Measurements from ENCODE around the gene IAH1. TPM values are rescaled to one million over a fixed set of nuclear protein-coding genes. Genes with fewer than 3 reads are reported as not detected.

The IAH1 gene
- total RNA-seq, 4 donors from 2014 or later = 50.3 to 83.7 (median 62.5) TPM

DNA sequence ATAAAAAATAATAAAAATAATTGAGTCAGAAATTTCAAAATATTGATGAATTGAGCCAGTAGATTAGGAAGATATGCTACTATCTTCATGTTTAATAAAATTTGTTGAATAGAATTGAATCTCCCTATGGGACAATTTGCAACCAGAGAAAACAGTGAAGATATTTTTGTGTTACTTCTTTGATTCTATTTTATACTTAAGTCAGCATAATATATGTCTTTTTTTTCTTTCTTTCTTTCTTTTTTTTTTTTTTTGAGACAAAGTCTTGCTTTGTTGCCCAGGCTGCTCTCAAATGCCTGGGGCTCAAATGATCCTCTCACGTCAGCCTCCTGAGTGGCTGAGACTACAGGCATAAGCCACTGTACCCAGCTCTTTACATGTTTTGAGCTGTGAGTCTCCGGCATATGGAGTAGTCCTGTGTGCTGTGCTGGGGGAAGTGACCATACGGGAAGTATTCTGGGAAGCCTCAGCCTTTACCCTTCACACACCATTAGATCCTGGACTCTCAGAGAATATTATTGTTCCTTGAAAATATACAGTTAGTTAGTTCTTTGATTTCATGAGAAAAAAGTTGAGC, 13.8 kb upstream of the IAH1 start:
- Histone ChIP-seq H3K4me3 (replicated peaks in 1 of 3) (no peak overlapping the region), H3K36me3 (peaks cover 0 to 5% of the 10 kb centered on the region in 2 donors), H3K27me3 (no peaks in the 10 kb centered on the region), H3K27ac (no peak overlapping the region), H3K4me1 (peaks cover 5 to 26% of the 10 kb centered on the region in 2 donors), H3K9me3 (no peaks in the 10 kb centered on the region)
- 93% methylated on average over 3 of the region's 3 CpGs for WGBS, 2 donors
- intact Hi-C loops (cut with DNase I) = no loop called here
- DNase-seq = no peak
- TF ChIP-seq POLR2A (IDR thresholded peaks at IDR 0.05) = no peak
- TF ChIP-seq, protein P1, sequence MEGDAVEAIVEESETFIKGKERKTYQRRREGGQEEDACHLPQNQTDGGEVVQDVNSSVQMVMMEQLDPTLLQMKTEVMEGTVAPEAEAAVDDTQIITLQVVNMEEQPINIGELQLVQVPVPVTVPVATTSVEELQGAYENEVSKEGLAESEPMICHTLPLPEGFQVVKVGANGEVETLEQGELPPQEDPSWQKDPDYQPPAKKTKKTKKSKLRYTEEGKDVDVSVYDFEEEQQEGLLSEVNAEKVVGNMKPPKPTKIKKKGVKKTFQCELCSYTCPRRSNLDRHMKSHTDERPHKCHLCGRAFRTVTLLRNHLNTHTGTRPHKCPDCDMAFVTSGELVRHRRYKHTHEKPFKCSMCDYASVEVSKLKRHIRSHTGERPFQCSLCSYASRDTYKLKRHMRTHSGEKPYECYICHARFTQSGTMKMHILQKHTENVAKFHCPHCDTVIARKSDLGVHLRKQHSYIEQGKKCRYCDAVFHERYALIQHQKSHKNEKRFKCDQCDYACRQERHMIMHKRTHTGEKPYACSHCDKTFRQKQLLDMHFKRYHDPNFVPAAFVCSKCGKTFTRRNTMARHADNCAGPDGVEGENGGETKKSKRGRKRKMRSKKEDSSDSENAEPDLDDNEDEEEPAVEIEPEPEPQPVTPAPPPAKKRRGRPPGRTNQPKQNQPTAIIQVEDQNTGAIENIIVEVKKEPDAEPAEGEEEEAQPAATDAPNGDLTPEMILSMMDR (IDR thresholded peaks at IDR 0.05) = no peak

DNA sequence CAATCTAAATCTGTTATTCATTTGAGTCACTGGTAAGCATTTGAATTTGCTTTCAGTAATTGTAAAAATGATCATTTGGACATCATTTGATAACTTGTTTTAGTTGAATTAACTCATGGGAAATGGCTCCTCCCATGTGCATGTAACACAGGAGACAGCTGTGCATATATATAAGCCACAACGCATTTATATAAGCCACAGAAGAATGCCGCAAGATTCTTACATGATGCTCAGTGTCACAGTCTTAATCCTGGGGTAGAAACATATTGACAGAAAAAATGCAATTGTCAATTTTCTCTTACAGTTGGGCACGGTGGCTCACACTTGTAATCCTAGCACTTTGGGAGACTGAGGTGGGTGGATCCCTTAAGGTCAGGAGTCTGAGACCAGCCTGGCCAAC, 13.3 kb upstream of the IAH1 start:
- TF ChIP-seq, protein P1 (IDR thresholded peaks at IDR 0.05) = no peak
- no peak for TF ChIP-seq POLR2A (IDR thresholded peaks at IDR 0.05)
- Histone ChIP-seq H3K9me3 (no peaks in the 10 kb centered on the region), H3K4me3 (replicated peaks in 1 of 3) (no peak overlapping the region), H3K27me3 (no peaks in the 10 kb centered on the region), H3K27ac (no peak overlapping the region), H3K4me1 (peaks cover 5 to 28% of the 10 kb centered on the region in 2 donors), H3K36me3 (peaks cover 0 to 5% of the 10 kb centered on the region in 2 donors)
- intact Hi-C loops (cut with DNase I) = no loop called here
- DNase-seq = no peak
- 91 to 98% methylated on average over 3 of the region's 3 CpGs for WGBS, 2 donors

DNA sequence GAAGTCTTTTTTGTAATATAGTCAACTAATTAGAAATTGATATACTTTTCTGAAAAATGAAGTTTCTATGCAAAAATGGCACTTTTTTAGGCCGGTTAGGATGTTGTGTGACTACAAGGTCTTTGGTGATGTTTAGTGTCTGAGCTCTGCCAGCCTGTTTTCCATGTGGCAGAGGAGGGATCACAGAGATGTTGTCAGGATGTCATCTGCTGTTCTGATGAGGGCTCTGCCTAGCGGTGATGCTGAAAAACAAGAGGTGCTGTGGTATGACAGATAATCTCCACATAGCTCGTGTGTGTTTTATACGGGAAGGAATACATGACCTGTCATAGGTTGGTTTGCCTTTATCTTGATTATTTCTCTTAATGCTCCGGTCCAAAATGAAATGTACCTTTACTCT, 12.0 kb upstream of the IAH1 start:
- no peak overlapping the region for H3K27ac ChIP-seq
- H3K4me3 ChIP-seq (replicated peaks in 1 of 3) = no peak overlapping the region
- no peak for DNase-seq
- H3K9me3 ChIP-seq = no peaks in the 10 kb centered on the region
- TF ChIP-seq, protein P1 (IDR thresholded peaks at IDR 0.05) = no peak
- TF ChIP-seq POLR2A (IDR thresholded peaks at IDR 0.05) = no peak
- 85 to 94% methylated on average over 5 of the region's 5 CpGs for WGBS, 2 donors
- no peaks in the 10 kb centered on the region for H3K27me3 ChIP-seq
- H3K36me3 ChIP-seq = peaks cover 0 to 5% of the 10 kb centered on the region in 2 donors
- H3K4me1 ChIP-seq = peaks cover 5 to 30% of the 10 kb centered on the region in 2 donors
- intact Hi-C loops (cut with DNase I) = no loop called here

DNA sequence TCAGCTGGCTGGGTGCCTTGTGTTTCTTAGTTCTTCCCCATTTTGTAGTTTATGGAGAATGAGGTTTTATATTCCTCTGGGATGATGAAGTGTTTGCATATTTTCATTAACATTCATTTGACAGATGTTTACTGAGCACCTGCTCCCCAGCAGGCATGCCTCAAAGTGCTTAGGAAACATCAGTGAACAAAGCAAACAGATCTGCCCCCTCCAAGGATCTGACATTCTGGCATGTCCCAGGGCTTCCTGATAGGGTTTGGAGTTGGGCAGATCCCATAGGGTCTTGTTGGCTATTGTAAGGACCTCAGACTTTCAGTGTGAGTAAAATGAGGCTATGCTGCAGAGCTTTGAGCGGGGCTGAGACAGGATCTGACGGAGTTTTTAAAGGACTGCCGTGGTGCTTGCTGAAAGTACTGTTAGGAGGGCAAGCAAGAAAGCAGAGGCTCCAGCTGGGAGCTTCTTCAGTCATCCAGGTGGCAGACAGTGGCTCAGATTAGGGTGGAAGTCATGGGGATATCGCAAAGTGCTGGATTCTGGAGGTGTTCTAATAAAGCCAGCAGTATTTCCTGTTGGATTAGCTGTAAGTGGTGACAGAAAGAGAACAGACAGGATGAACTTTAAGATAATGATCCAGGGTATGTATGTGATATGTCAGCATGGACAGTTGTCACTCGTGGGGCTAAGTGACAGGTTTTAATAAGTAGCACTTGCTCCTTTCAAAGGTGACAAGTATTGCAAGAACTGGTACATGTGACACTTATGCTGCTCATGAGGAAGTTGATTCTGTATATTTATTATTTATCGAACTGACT, 11.3 kb upstream of the IAH1 start:
- Histone ChIP-seq H3K9me3 (no peaks in the 10 kb centered on the region), H3K4me3 (replicated peaks in 1 of 3) (no peak overlapping the region), H3K27me3 (no peaks in the 10 kb centered on the region), H3K4me1 (peaks cover 8 to 35% of the 10 kb centered on the region in 2 donors), H3K27ac (peak overlapping the region; percentile 15 to 41 (median 35)), H3K36me3 (peaks cover 0 to 4% of the 10 kb centered on the region in 2 donors)
- intact Hi-C loops (cut with DNase I) = no loop called here
- no peak for TF ChIP-seq POLR2A (IDR thresholded peaks at IDR 0.05)
- TF ChIP-seq, protein P1 (IDR thresholded peaks at IDR 0.05) = no peak
- peak in 1 of 2 donors; percentile 28 for DNase-seq
- 83% methylated on average over 6 of the region's 6 CpGs for WGBS, 2 donors

DNA sequence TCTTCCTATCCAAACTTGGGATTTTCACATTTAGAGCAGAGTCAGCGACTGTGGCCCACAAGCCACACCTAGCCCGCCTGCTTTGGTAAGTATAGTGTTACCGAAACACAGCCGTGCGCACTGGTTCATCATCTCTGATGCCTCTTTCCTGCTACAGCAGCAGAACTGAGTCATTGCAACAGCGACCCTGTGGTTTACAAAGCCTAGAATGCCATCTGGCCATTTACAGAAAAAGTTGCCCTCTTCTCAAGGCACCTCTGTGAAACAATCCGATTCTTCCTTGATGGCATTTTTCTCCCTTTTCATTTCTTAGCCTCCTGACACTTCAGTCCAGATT, 10.7 kb upstream of the IAH1 start:
- intact Hi-C loops (cut with DNase I) = no loop called here
- Histone ChIP-seq H3K36me3 (no peaks in the 10 kb centered on the region), H3K9me3 (no peaks in the 10 kb centered on the region), H3K4me3 (replicated peaks in 1 of 3) (no peak overlapping the region), H3K27me3 (no peaks in the 10 kb centered on the region), H3K27ac (peak overlapping the region in 1 of 3 donors; percentile 41), H3K4me1 (peaks cover 10 to 40% of the 10 kb centered on the region in 2 donors)
- 77 to 82% methylated on average over 7 of the region's 7 CpGs for WGBS, 2 donors
- no peak for DNase-seq
- TF ChIP-seq, protein P1 (IDR thresholded peaks at IDR 0.05) = no peak
- TF ChIP-seq POLR2A (IDR thresholded peaks at IDR 0.05) = no peak
